Erythroblast (primary cell): Measurements from ENCODE around the gene MECR.

Experiments used
- DNase-seq, 2 experiments: peaks; one replicate each; lab custom pipeline; 2025; lab: John Stamatoyannopoulos, UW
- GATA1 ChIP-seq: IDR thresholded peaks from 2 replicates; pipeline ENCODE4 v1.6.1; 2011; ENCODE audit warnings: low read depth, mild to moderate bottlenecking, control low read depth, low read length, moderate library complexity
- POLR2A ChIP-seq: IDR thresholded peaks from 2 replicates; pipeline ENCODE4 v1.6.1; 2011; ENCODE audit warnings: mild to moderate bottlenecking, low read length

The MECR gene

GRCh38 chr1:29211086-29212030 is 19.4 kb downstream of the MECR start:
- TF ChIP-seq POLR2A = no peak
- no peak for TF ChIP-seq GATA1

GRCh38 chr1:29210278-29211085 is 20.3 kb downstream of the MECR start:
- no peak for DNase-seq
- no peak for TF ChIP-seq POLR2A
- no peak for TF ChIP-seq GATA1

More at GRCh38 chr1:29211086-29212030, 19.4 kb downstream of the MECR start:
- DNase-seq = no peak

- no peak for DNase-seq
Observed at GRCh38 chr1:29209173-29209572, 21.6 kb downstream of the MECR start.

GRCh38 chr1:29208442-29208841 is 22.3 kb downstream of the MECR start:
- peak in 1 of 2 experiments; percentile 16 for DNase-seq
- TF ChIP-seq GATA1 = no peak
- no peak for TF ChIP-seq POLR2A

More at GRCh38 chr1:29209173-29209572, 21.6 kb downstream of the MECR start:
- TF ChIP-seq GATA1 (no peak), POLR2A (no peak)

GRCh38 chr1:29202584-29203340 is 28.0 kb downstream of the MECR start:
- no peak for TF ChIP-seq POLR2A
- TF ChIP-seq GATA1 = no peak

GRCh38 chr1:29202053-29202452 is 28.7 kb downstream of the MECR start:
- DNase-seq = no peak

More at GRCh38 chr1:29202584-29203340, 28.0 kb downstream of the MECR start:
- DNase-seq = peak; percentile 97 to 98

GRCh38 chr1:29201595-29202051 is 29.1 kb downstream of the MECR start:
- peak in 1 of 2 experiments; percentile 31 for DNase-seq
- no peak for TF ChIP-seq POLR2A
- TF ChIP-seq GATA1 = no peak

More at GRCh38 chr1:29202053-29202452, 28.7 kb downstream of the MECR start:
- TF ChIP-seq POLR2A = no peak
- TF ChIP-seq GATA1 = no peak

- peak in 1 of 2 experiments; percentile 18 for DNase-seq
- TF ChIP-seq POLR2A (no peak), GATA1 (no peak)
Observed at GRCh38 chr1:29200906-29201594, 29.7 kb downstream of the MECR start.

GRCh38 chr1:29197993-29198392 is 32.7 kb downstream of the MECR start:
- TF ChIP-seq POLR2A (no peak), GATA1 (no peak)
- no peak for DNase-seq

GRCh38 chr1:29197590-29197924 is 33.2 kb downstream of the MECR start:
- TF ChIP-seq GATA1 (no peak), POLR2A (no peak)
- peak in 1 of 2 experiments; percentile 80 for DNase-seq

- TF ChIP-seq GATA1 (no peak), POLR2A (no peak)
- no peak for DNase-seq
Observed at GRCh38 chr1:29196863-29197589, 33.7 kb downstream of the MECR start.

GRCh38 chr1:29195881-29196291 is 34.8 kb downstream of the MECR start:
- TF ChIP-seq POLR2A (no peak), GATA1 (no peak)
- no peak for DNase-seq
